Lower leg skin (tissue), 3 donors: ENCODE data around the gene RNF224.

Experiments
- CTCF ChIP-seq, 3 donors: fragments of 450-650 bp; IDR thresholded peaks; one replicate each; pipeline ENCODE4 v1.5.1; 2016; ENCODE audit warnings: antibody characterized with exemption in 3 of 3, mild to moderate bottlenecking in 3 of 3, moderate library complexity in 2 of 3
- POLR2A ChIP-seq, 2 donors: fragments of 450-650 bp; IDR thresholded peaks; one replicate each; pipeline ENCODE4 v1.6.1; 2016 to 2017; ENCODE audit warnings: antibody characterized with exemption in 2 of 2, mild to moderate bottlenecking in 1 of 2, moderate library complexity in 1 of 2

GRCh38 chr9:137273611-137274320 is 46.5 kb downstream of the RNF224 start:
- TF ChIP-seq CTCF (IDR thresholded peaks at IDR 0.05) = no peak
- no peak for TF ChIP-seq POLR2A (IDR thresholded peaks at IDR 0.05)
